Stimulated activated memory B cell treated with anti-CD40 and anti-IgM and Interleukin-4, amounts not matched to agents 10 μg/mL and 1 μg/mL and 100 μg/mL, for 72 hours (primary cell): Measurements from ENCODE around the gene GPN1.
A peak's percentile ranks its signal among the peaks of the same experiment; 100 is the strongest.

Experiments
- ATAC-seq: fragments of 150-1000 bp; cut with Tn5 transposase; 2 replicates; pipeline ENCODE4 v1.10.0; 2021
- H3K27ac Mint-ChIP-seq: one replicate; pipeline ENCODE4 v1.8.0; 2022; ENCODE audit warnings: mild to moderate bottlenecking, mixed read lengths
- H3K27me3 Mint-ChIP-seq: one replicate; pipeline ENCODE4 v1.8.0; 2022; ENCODE audit warnings: mixed read lengths
- H3K36me3 Mint-ChIP-seq: one replicate; pipeline ENCODE4 v1.8.0; 2022; ENCODE audit warnings: mixed read lengths
- H3K4me1 Mint-ChIP-seq: one replicate; pipeline ENCODE4 v1.8.0; 2022; ENCODE audit warnings: mixed read lengths
- H3K4me3 Mint-ChIP-seq: one replicate; pipeline ENCODE4 v1.8.0; 2022; ENCODE audit warnings: mild to moderate bottlenecking, moderate library complexity, mixed read lengths
- H3K9me3 Mint-ChIP-seq: one replicate; pipeline ENCODE4 v1.8.0; 2022; ENCODE audit warnings: mixed read lengths

The GPN1 gene

DNA sequence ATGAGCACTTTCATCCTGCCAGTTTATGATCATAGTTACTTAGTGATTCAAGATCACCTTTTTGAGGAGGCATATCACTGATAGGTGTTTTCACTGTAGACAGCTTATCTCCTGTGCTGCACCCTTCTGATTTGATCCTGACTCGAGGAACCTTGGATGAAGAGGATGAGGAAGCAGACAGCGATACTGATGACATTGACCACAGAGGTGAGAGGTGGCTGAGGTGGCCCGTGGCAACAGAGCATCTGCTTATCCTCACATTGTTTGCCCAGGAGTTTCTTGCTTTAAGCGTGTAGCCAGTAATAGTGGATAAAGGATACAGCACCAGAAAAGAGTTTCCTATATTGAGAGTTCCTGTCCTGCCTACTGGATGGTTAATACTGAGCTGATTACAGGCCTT is 18.9 kb downstream of the GPN1 start:
- H3K4me3 Mint-ChIP-seq, result no peak overlapping the region
- no peak overlapping the region for H3K27ac Mint-ChIP-seq
- peaks cover 43% of the 10 kb centered on the region for H3K36me3 Mint-ChIP-seq
- H3K4me1 Mint-ChIP-seq, result no peaks in the 10 kb centered on the region
- no peaks in the 10 kb centered on the region for H3K27me3 Mint-ChIP-seq
- H3K9me3 Mint-ChIP-seq, result no peaks in the 10 kb centered on the region
- ATAC-seq, result no peak

DNA sequence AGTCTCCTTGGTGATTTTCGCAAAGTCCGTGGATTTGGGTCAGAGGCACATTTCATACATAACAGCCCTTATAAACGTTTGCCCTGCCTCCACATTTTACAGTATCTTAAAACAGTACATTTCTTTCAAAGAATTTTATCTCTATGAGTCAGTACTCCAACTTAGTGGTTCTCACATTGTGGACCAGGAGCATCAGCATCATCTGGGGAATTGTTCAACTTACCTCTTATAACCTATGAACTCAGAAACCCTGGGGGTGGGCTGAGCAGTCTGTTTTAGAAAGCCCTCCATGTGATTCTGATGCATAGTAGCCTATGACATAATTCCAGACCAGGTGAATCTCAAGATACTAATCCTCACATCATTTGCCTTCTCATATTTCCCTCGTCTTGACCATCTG is 22.2 kb downstream of the GPN1 start:
- peaks cover 10% of the 10 kb centered on the region for H3K4me1 Mint-ChIP-seq
- no peak for ATAC-seq
- H3K27ac Mint-ChIP-seq, result no peak overlapping the region
- peaks cover 58% of the 10 kb centered on the region for H3K36me3 Mint-ChIP-seq
- H3K4me3 Mint-ChIP-seq, result no peak overlapping the region
- H3K9me3 Mint-ChIP-seq, result no peaks in the 10 kb centered on the region
- H3K27me3 Mint-ChIP-seq, result no peaks in the 10 kb centered on the region

DNA sequence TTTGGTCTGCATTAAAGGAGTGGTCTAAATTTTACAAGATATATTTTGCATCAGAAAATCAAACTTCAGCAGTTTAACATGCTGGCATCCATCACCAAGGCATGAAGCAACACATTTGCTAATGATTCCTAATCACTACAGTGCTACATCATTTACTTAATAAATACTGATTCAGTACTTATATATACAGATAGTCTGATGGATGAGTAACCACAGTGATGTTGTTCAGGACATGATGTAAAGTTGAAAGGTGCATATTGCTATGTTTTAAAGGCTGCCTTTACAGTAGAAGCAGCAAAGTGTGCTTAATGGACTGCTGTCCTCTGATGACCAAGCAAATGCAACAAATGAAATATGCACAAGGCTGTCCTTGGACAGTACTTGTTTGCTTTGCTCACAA is 23.5 kb downstream of the GPN1 start:
- Mint-ChIP-seq H3K27me3 (no peaks in the 10 kb centered on the region), H3K4me1 (peaks cover 10% of the 10 kb centered on the region), H3K9me3 (no peaks in the 10 kb centered on the region), H3K36me3 (peaks cover 63% of the 10 kb centered on the region), H3K27ac (no peak overlapping the region), H3K4me3 (no peak overlapping the region)
- no peak for ATAC-seq

DNA sequence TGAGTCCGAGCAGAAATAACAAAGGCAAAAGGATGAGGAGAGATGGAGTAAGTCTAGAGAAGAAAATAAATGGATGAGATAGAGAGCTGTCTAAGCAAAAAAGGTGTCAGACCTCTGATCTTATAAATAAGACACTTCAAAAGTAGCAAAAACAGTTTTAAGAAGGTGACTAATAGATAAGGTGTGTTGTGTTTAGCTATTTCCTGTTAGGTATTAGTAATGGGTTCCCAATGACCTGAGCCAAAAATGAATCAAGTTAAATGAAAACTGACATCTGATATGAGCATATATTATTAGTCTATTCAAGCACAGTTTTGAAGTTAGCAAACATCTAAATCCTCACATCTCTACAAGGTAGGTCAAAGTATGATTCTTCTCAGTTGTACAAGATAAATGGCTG is 23.9 kb downstream of the GPN1 start:
- Mint-ChIP-seq H3K4me1 (peaks cover 10% of the 10 kb centered on the region), H3K36me3 (peaks cover 58% of the 10 kb centered on the region), H3K27me3 (no peaks in the 10 kb centered on the region), H3K27ac (no peak overlapping the region), H3K9me3 (no peaks in the 10 kb centered on the region), H3K4me3 (no peak overlapping the region)
- ATAC-seq, result no peak

DNA sequence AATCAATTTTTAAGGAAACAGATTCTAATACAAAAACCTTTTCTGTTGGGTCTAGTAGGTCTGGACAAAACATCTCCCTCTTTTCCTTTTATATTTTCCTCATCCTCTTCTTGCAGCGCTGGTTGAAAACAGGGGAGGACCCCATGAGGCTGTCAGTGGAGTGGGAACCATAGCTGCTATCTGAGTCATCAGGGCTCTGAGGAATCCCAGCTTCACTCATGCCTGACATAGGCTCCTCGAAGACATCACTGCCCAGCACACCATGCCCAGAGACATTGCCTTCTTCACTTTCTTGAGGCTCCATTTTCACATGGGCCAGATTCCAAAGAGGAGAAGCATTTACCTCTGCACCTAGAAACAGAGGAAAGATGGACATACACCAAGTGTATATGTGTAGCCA is 24.5 kb downstream of the GPN1 start:
- H3K4me1 Mint-ChIP-seq, result peaks cover 10% of the 10 kb centered on the region
- H3K27ac Mint-ChIP-seq, result no peak overlapping the region
- no peaks in the 10 kb centered on the region for H3K9me3 Mint-ChIP-seq
- H3K27me3 Mint-ChIP-seq, result no peaks in the 10 kb centered on the region
- H3K36me3 Mint-ChIP-seq, result peaks cover 53% of the 10 kb centered on the region
- ATAC-seq, result no peak
- no peak overlapping the region for H3K4me3 Mint-ChIP-seq

DNA sequence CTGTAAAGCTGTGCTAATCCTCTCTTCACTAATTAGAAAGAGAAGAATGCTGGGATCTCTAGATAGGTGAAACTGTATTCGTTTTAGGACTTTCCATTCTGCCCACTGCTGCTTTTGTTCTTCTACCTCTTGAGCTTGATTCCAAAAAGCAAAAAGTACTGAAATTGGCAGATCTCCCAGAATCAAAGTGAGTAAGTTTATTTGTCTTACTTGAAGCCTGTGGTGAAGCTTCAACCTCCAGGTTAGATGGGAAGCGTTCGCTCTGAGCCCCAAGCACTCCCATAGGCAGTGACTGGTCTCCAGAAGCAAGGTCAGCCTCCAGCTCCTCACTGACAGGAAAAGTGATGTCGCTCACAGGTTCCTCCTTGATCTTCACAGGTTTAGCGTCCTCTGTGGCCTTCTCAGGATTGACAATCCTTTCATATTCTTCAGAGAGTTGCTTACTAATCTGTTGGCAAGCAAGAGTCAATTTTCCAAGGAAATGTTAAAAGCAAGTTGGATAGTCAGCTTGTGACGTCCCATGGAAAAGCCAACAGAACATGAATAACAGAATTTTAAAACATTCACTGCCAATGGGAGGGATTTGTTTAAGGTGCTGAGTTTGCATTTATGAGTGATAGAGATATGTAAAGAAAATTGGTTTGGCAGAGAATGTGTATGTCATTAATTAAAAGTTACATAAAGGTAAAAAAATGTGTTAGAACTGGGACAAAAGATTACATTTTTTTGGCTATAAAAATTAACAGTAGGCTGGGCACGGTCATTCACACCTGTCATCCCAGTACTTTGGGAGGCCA is 26.5 kb downstream of the GPN1 start:
- Mint-ChIP-seq H3K27ac (no peak overlapping the region), H3K36me3 (peaks cover 52% of the 10 kb centered on the region), H3K27me3 (no peaks in the 10 kb centered on the region), H3K4me3 (no peak overlapping the region), H3K9me3 (no peaks in the 10 kb centered on the region), H3K4me1 (peaks cover 19% of the 10 kb centered on the region)
- no peak for ATAC-seq

DNA sequence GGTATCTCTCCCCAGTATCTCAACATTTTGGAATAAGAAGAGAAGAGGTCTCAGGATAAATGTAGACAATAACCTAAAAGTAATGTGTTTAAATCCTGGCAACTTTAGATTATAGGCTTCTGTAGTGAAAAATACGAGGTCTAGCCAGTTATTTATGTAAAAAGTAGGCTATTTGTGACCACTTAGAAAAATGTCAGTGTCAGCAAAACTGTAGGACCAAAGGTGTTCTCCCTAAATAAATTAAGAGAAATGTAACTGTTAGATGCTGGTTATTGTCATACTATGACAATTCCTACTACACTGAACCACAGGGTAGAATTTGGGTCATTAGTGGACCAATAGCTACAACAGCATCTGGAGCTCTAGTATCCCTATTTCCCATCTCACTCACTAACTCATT is 32.5 kb downstream of the GPN1 start:
- Mint-ChIP-seq H3K36me3 (peaks cover 34% of the 10 kb centered on the region), H3K4me3 (no peak overlapping the region), H3K27ac (no peak overlapping the region), H3K9me3 (no peaks in the 10 kb centered on the region), H3K27me3 (no peaks in the 10 kb centered on the region), H3K4me1 (peaks cover 55% of the 10 kb centered on the region)
- ATAC-seq, result no peak

DNA sequence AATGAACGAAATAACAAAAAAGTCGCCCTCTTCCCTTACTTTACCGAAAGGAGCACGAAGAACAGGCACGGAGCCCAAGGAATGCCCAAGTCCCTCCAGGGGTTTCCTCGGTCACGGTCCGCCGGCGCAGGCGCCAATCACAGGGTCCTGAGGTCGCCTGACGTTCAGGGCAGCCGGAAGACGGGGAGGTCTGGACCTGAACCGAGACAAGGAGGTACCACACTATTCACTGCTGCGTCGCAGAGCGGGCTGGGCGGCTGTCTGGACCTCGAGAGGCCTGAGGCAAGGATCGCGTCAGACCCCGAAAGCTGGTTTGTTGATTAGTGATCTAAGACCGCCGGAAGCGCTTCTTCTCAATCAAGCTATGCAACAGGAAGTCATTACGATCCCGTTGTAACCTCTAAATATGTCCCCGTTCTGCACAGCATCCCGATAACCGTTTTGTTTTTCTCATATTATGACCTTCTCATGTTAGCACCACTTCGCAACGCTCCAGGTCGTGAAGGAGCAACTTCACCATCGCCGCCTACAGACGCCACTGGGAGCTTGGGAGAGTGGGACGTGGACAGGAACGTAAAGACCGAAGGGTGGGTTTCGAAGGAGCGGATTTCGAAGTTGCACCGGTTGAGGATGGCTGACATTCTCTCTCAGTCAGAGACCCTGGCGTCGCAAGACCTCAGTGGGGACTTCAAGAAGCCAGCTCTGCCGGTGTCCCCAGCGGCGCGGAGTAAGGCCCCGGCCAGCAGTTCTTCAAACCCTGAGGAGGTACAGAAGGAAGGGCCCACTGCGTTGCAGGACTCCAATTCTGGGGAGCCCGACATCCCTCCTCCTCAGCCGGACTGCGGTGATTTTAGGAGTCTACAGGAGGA is 34.7 kb downstream of the GPN1 start, which contains the start of the genes SLC4A1AP and SUPT7L:
TSS of gene SLC4A1AP (plus strand) at position 605 of the 869 bp plus-strand sequence. CDS start at position 631, 26 bp downstream.
TSS of gene SUPT7L (minus strand) at position 330 of the 869 bp plus-strand sequence. CDS start 1,422 bp downstream, outside the sequence.
- peak; percentile 91 for ATAC-seq
- Mint-ChIP-seq H3K4me1 (peaks cover 65% of the 10 kb centered on the region), H3K27me3 (no peaks in the 10 kb centered on the region)

DNA sequence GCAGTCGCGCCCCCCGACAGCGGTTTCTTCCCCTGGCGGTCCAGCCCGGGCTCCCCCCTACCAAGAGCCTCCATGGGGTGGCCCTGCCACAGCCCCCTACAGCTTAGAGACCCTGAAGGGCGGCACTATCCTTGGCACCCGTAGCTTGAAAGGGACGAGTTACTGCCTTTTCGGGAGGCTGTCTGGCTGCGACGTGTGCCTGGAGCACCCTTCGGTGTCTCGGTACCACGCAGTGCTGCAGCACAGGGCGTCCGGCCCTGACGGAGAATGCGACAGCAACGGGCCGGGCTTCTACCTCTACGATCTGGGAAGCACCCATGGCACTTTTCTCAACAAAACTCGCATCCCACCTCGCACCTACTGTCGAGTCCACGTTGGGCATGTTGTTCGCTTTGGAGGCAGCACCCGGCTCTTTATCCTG is 35.3 kb downstream of the GPN1 start:
- peaks cover 37% of the 10 kb centered on the region for H3K36me3 Mint-ChIP-seq
- no peak for ATAC-seq
- H3K9me3 Mint-ChIP-seq, result no peaks in the 10 kb centered on the region
- peaks cover 63% of the 10 kb centered on the region for H3K4me1 Mint-ChIP-seq
- peak overlapping the region; percentile 99 for H3K4me3 Mint-ChIP-seq
- peak overlapping the region; percentile 98 for H3K27ac Mint-ChIP-seq
- H3K27me3 Mint-ChIP-seq, result no peaks in the 10 kb centered on the region

More for the DNA sequence above, 34.7 kb downstream of the GPN1 start, which contains the start of the genes SLC4A1AP and SUPT7L:
- Mint-ChIP-seq H3K4me3 (peak within 1 kb of the TSS; percentile 99), H3K27ac (peak within 1 kb of the TSS; percentile 98), H3K36me3 (peaks cover 32% of the 10 kb centered on the region), H3K9me3 (no peaks in the 10 kb centered on the region)

DNA sequence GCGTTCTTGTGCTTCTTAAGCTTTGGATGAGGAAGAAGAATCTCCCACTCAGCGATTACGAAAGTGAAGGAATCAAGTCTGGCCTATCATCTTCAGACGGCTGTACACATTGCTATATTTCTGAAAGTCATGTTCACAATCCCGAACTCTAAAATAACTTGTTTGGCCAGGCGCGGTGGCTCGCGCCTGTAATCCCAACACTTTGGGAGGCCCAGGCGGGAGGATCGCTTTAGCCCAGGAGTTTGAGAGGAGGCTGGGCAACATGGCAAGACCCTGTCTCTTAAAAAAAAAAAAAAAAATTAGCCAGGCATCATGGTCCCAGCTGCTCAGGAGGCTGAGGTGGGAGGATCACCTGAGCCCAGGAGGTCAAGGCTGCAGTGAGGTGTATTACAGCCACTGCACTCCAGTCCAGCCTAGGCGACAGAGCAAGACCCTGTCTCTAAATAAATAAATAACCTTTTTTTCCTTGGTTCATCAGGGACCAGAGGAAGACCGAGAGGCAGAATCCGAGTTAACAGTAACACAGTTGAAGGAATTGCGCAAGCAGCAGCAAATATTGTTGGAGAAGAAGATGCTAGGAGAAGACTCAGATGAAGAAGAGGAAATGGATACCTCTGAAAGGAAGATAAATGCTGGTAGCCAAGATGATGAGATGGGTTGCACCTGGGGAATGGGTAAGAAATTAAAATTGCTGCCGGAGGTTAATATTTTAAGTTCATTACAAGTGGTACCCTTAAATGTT is 35.9 kb downstream of the GPN1 start:
- peak overlapping the region; percentile 99 for H3K4me3 Mint-ChIP-seq
- no peaks in the 10 kb centered on the region for H3K9me3 Mint-ChIP-seq
- no peaks in the 10 kb centered on the region for H3K27me3 Mint-ChIP-seq
- peaks cover 34% of the 10 kb centered on the region for H3K36me3 Mint-ChIP-seq
- H3K27ac Mint-ChIP-seq, result peak overlapping the region; percentile 98
- H3K4me1 Mint-ChIP-seq, result peaks cover 56% of the 10 kb centered on the region
- no peak for ATAC-seq

DNA sequence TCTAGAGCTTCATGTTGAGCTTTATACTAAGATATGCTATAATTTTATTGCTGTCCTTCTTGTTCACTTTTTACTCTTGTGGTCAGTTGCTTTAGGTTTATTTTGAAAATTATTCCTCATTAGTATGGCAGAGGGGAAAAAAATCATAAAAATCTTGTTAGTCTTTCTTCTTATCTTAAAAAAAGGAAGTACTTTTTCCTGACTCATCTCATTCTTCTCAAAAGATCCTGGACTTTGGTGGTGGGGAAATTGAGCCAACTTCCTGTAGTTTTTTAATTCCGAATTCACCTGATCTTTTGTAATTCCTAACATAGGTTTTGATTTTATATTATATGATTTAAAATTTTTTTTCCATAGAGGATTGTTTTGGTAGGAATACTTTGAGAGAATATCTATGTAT is 38.6 kb downstream of the GPN1 start:
- Mint-ChIP-seq H3K9me3 (no peaks in the 10 kb centered on the region), H3K4me1 (peaks cover 51% of the 10 kb centered on the region), H3K36me3 (peaks cover 32% of the 10 kb centered on the region), H3K27me3 (no peaks in the 10 kb centered on the region), H3K27ac (no peak overlapping the region), H3K4me3 (no peak overlapping the region)
- no peak for ATAC-seq

DNA sequence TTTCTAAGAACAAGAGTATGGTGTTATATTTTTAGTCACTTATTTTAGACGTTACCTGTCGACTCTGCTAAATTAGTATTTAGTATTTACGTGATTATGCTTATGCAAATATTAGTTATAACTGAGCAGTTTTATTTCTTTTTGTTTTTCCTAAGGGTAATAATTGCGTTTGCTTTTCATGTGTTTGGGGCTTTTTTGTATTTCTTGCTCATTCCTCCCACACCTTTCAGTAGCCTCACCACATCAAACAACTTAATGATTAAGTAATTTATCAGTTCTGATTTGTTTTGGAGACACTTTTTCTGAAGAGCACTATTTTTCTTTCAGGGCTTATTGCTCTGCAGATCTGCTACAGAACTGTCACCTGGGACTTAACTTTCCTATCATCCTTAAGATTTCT is 42.4 kb downstream of the GPN1 start:
- Mint-ChIP-seq H3K4me1 (peaks cover 23% of the 10 kb centered on the region), H3K36me3 (peaks cover 56% of the 10 kb centered on the region), H3K9me3 (no peaks in the 10 kb centered on the region), H3K27me3 (no peaks in the 10 kb centered on the region), H3K27ac (no peak overlapping the region), H3K4me3 (no peak overlapping the region)
- no peak for ATAC-seq

DNA sequence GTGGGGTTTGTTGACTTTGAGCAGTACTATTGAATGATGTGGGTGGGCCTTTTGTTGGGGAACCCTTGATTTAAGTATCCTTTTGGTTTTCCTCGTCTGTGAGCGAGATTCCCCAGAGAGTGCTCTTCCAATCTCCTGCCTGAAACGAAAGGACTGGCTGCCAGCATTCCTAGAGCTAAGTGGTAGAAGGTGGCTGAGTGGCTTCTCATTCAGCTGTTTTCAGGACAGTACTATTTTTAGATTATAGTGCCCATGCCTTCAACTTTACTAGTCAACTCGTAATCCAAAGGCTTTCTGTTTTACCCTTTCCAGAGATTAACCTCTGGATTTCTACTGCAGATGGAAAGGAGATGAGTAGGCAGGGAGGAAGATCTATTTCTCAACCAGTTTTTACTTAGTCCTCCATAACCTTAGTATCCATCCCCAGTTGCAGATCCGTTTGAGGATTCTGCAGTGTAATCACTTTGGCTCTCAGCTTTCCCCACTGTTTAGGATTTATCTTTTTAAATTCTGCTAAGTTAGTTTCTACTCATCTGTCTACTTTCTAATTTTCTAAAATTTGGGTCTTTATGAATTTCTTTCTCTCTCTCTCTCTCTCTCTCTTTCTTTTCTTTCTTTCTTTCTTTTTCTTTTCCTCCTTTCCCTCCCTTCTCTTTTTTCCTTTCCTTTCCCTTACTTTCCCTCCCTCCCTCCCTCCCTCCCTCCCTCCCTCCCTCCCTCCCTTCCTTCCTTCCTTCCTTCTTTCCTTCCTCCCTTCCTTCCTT is 44.1 kb downstream of the GPN1 start:
- Mint-ChIP-seq H3K4me1 (peaks cover 12% of the 10 kb centered on the region), H3K36me3 (peaks cover 58% of the 10 kb centered on the region), H3K4me3 (no peak overlapping the region), H3K27ac (no peak overlapping the region), H3K27me3 (no peaks in the 10 kb centered on the region), H3K9me3 (no peaks in the 10 kb centered on the region)
- no peak for ATAC-seq

DNA sequence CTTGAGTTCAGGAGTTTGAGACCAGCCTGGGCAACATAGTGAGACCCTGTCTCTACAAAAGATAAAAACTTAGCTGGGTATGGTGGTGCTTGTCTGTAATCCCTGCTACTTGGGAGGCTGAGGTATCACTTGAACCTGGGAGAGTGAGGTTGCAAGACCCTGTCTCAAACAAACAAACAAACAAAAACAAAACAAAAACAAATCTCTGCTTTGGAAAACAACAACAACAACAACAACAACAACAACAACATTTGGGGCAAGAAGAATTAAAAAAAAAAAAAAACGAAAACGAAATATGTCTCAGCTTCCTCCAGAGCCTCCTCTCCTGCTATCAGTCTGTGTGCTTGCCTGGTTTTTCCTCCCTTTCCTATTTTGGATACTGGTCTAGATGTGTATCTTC is 51.7 kb downstream of the GPN1 start:
- Mint-ChIP-seq H3K4me3 (no peak overlapping the region), H3K27me3 (no peaks in the 10 kb centered on the region), H3K36me3 (peaks cover 63% of the 10 kb centered on the region), H3K4me1 (peaks cover 7% of the 10 kb centered on the region), H3K9me3 (no peaks in the 10 kb centered on the region), H3K27ac (no peak overlapping the region)
- ATAC-seq, result no peak
